Measurements from ENCODE around the gene PSMB1.
"Not testable (repeated sequence)": the region's sequence is repeated elsewhere in the genome, so short reads cannot be mapped to it uniquely, and the experiment has no call there.

Gene PSMB1

DNA sequence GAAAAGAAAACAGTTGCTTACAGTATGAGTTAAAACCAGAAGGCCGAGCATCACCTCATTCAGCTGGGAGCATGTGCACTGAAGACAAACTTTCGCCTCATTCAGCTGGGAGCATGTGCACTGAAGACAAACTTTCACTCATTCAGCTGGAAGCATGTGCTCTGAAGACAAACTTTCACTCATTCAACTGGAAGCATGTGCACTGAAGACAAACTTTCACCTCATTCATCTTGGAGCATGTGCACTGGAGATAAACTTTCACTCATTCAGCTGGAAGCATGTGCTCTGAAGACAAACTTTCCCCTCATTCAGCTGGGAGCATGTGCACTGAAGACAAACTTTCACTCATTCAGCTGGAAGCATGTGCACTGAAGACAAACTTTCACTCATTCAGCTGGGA, 45.4 kb downstream of the PSMB1 start:
- H2BK5ac ChIP-seq (ENCODE audit: low read depth, low read length, poor library complexity, severe bottlenecking); H3K9me3 ChIP-seq (ENCODE audit: control insufficient read depth, low read length); H4K91ac ChIP-seq (ENCODE audit: low read length); H3K36me3 ChIP-seq (ENCODE audit: control insufficient read depth in 1 of 2, insufficient read depth in 2 of 2, low read depth in 1 of 2, low read length in 2 of 2); H3K79me1 ChIP-seq (replicated peaks; ENCODE audit: low read length, poor library complexity, severe bottlenecking); H4K8ac ChIP-seq (ENCODE audit: low read length); H3K4me3 ChIP-seq (ENCODE audit: insufficient read depth in 1 of 2, low read depth in 1 of 2, low read length in 2 of 2); H3K27ac ChIP-seq (ENCODE audit: low read length, poor library complexity, severe bottlenecking); H3K14ac ChIP-seq (ENCODE audit: low read length in 2 of 2); H3K4ac ChIP-seq (ENCODE audit: low read depth in 1 of 2, low read length in 2 of 2); H2BK12ac ChIP-seq (ENCODE audit: low read length in 2 of 2); H2BK120ac ChIP-seq (ENCODE audit: low read depth, low read length); H3K9ac ChIP-seq (ENCODE audit: low read length); H2AFZ ChIP-seq (ENCODE audit: low read depth, low read length); DNase-seq; H3K4me1 ChIP-seq (ENCODE audit: control insufficient read depth, insufficient read depth, low read depth, low read length); H3K4me2 ChIP-seq (ENCODE audit: low read length, poor library complexity, severe bottlenecking); H3K18ac ChIP-seq (ENCODE audit: low read depth in 1 of 2, low read length in 2 of 2); H2AK5ac ChIP-seq (ENCODE audit: low read length, severe bottlenecking); H2BK15ac ChIP-seq (ENCODE audit: low read depth, poor library complexity, severe bottlenecking); H3K23ac ChIP-seq (ENCODE audit: low read length in 2 of 2): not testable (repeated sequence)
- peaks cover 7 to 19% of the 10 kb centered on the region in 2 experiments for H3K27me3 ChIP-seq (ENCODE audit: control insufficient read depth in 1 of 2, insufficient read depth in 1 of 2, low read length in 2 of 2)
- WGBS, result 94% methylated on average over 2 of the region's 2 CpGs

DNA sequence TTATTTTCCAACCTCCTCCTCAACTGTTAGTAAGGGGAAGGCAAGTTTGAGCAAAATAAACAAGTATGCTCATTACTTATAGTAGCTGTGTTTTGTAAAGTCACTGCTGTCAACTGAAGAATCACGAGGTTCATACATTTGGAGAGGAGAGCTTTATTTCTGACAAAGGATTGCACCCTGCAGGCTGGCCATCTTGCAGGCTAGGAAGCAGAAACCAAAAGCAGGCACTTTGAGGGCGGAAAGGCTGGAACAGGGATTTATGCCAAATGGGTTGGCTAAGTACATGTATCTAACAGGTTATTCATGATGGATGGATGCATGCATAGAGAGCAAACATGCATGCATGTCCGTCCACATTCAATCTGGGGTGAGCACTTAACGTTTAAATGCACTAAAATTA, 46.7 kb downstream of the PSMB1 start:
- Histone ChIP-seq H3K79me1 (replicated peaks; ENCODE audit: low read length, poor library complexity, severe bottlenecking) (no peaks in the 10 kb centered on the region), H3K14ac (ENCODE audit: low read length in 2 of 2) (no peak overlapping the region), H3K27ac (ENCODE audit: low read length, poor library complexity, severe bottlenecking) (no peak overlapping the region), H3K4me2 (ENCODE audit: low read length, poor library complexity, severe bottlenecking) (no peak overlapping the region), H3K9ac (ENCODE audit: low read length) (no peak overlapping the region), H3K18ac (ENCODE audit: low read depth in 1 of 2, low read length in 2 of 2) (no peak overlapping the region), H4K91ac (ENCODE audit: low read length) (no peak overlapping the region), H3K9me3 (ENCODE audit: control insufficient read depth, low read length) (peaks cover 19% of the 10 kb centered on the region), H2AFZ (ENCODE audit: low read depth, low read length) (no peak overlapping the region), H2BK120ac (ENCODE audit: low read depth, low read length) (no peak overlapping the region), H2BK5ac (ENCODE audit: low read depth, low read length, poor library complexity, severe bottlenecking) (no peak overlapping the region), H2BK15ac (ENCODE audit: low read depth, poor library complexity, severe bottlenecking) (no peak overlapping the region), H3K23ac (ENCODE audit: low read length in 2 of 2) (no peak overlapping the region), H4K8ac (ENCODE audit: low read length) (no peak overlapping the region), H2AK5ac (ENCODE audit: low read length, severe bottlenecking) (no peak overlapping the region), H3K36me3 (ENCODE audit: control insufficient read depth in 1 of 2, insufficient read depth in 2 of 2, low read depth in 1 of 2, low read length in 2 of 2) (no peaks in the 10 kb centered on the region), H3K4me1 (ENCODE audit: control insufficient read depth, insufficient read depth, low read depth, low read length) (peaks cover 3% of the 10 kb centered on the region), H3K27me3 (ENCODE audit: control insufficient read depth in 1 of 2, insufficient read depth in 1 of 2, low read length in 2 of 2) (peaks cover 14 to 26% of the 10 kb centered on the region in 2 experiments), H3K4me3 (ENCODE audit: insufficient read depth in 1 of 2, low read depth in 1 of 2, low read length in 2 of 2) (no peak overlapping the region), H3K4ac (ENCODE audit: low read depth in 1 of 2, low read length in 2 of 2) (no peak overlapping the region), H2BK12ac (ENCODE audit: low read length in 2 of 2) (no peak overlapping the region)
- DNase-seq, result no peak
- 72% methylated on average over 4 of the region's 4 CpGs for WGBS

DNA sequence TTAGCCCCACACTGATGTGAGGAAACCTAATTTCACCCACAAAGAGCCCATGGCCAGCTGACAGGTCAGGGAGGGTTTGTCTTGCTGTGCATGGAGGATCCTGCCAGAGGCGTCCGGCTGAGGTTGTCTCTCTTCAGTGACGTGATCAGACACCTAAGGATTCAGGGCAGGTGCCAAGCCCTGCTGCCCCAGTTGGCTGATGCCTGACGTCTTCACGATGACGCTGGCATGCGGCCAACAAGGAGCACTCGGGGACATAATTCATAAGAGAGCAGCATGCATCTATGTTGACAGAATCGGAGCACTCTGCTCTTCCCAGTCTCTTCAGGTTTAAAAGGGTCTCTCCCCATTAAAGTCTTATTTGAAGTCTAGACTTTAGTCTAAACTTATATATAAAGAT, 47.8 kb downstream of the PSMB1 start:
- Histone ChIP-seq H3K23ac (ENCODE audit: low read length in 2 of 2) (no peak overlapping the region), H3K79me1 (replicated peaks; ENCODE audit: low read length, poor library complexity, severe bottlenecking) (no peaks in the 10 kb centered on the region), H3K36me3 (ENCODE audit: control insufficient read depth in 1 of 2, insufficient read depth in 2 of 2, low read depth in 1 of 2, low read length in 2 of 2) (no peaks in the 10 kb centered on the region), H3K4me2 (ENCODE audit: low read length, poor library complexity, severe bottlenecking) (no peak overlapping the region), H2BK15ac (ENCODE audit: low read depth, poor library complexity, severe bottlenecking) (no peak overlapping the region), H4K91ac (ENCODE audit: low read length) (no peak overlapping the region), H3K4me1 (ENCODE audit: control insufficient read depth, insufficient read depth, low read depth, low read length) (no peaks in the 10 kb centered on the region), H2BK12ac (ENCODE audit: low read length in 2 of 2) (no peak overlapping the region), H3K4me3 (ENCODE audit: insufficient read depth in 1 of 2, low read depth in 1 of 2, low read length in 2 of 2) (no peak overlapping the region), H3K9me3 (ENCODE audit: control insufficient read depth, low read length) (peaks cover 31% of the 10 kb centered on the region), H3K14ac (ENCODE audit: low read length in 2 of 2) (no peak overlapping the region), H4K8ac (ENCODE audit: low read length) (no peak overlapping the region), H3K27me3 (ENCODE audit: control insufficient read depth in 1 of 2, insufficient read depth in 1 of 2, low read length in 2 of 2) (peaks cover 14 to 30% of the 10 kb centered on the region in 2 experiments), H2AFZ (ENCODE audit: low read depth, low read length) (no peak overlapping the region), H3K18ac (ENCODE audit: low read depth in 1 of 2, low read length in 2 of 2) (no peak overlapping the region), H3K9ac (ENCODE audit: low read length) (no peak overlapping the region), H2BK5ac (ENCODE audit: low read depth, low read length, poor library complexity, severe bottlenecking) (no peak overlapping the region), H2BK120ac (ENCODE audit: low read depth, low read length) (no peak overlapping the region), H2AK5ac (ENCODE audit: low read length, severe bottlenecking) (no peak overlapping the region), H3K27ac (ENCODE audit: low read length, poor library complexity, severe bottlenecking) (no peak overlapping the region), H3K4ac (ENCODE audit: low read depth in 1 of 2, low read length in 2 of 2) (no peak overlapping the region)
- 80% methylated on average over 9 of the region's 9 CpGs for WGBS
- no peak for DNase-seq

GRCh38 chr6:170504479-170504878, 48.6 kb downstream of the PSMB1 start:
- Histone ChIP-seq H2BK5ac (ENCODE audit: low read depth, low read length, poor library complexity, severe bottlenecking) (no peak overlapping the region), H3K4me3 (ENCODE audit: insufficient read depth in 1 of 2, low read depth in 1 of 2, low read length in 2 of 2) (no peak overlapping the region), H2AK5ac (ENCODE audit: low read length, severe bottlenecking) (no peak overlapping the region), H4K91ac (ENCODE audit: low read length) (no peak overlapping the region), H3K18ac (ENCODE audit: low read depth in 1 of 2, low read length in 2 of 2) (no peak overlapping the region), H3K4me1 (ENCODE audit: control insufficient read depth, insufficient read depth, low read depth, low read length) (no peaks in the 10 kb centered on the region), H3K79me1 (replicated peaks; ENCODE audit: low read length, poor library complexity, severe bottlenecking) (no peaks in the 10 kb centered on the region), H2AFZ (ENCODE audit: low read depth, low read length) (no peak overlapping the region), H2BK12ac (ENCODE audit: low read length in 2 of 2) (no peak overlapping the region), H4K8ac (ENCODE audit: low read length) (no peak overlapping the region), H3K9ac (ENCODE audit: low read length) (no peak overlapping the region), H3K4me2 (ENCODE audit: low read length, poor library complexity, severe bottlenecking) (no peak overlapping the region), H3K14ac (ENCODE audit: low read length in 2 of 2) (no peak overlapping the region), H3K23ac (ENCODE audit: low read length in 2 of 2) (no peak overlapping the region), H2BK15ac (ENCODE audit: low read depth, poor library complexity, severe bottlenecking) (no peak overlapping the region), H3K4ac (ENCODE audit: low read depth in 1 of 2, low read length in 2 of 2) (no peak overlapping the region), H3K27ac (ENCODE audit: low read length, poor library complexity, severe bottlenecking) (no peak overlapping the region), H3K9me3 (ENCODE audit: control insufficient read depth, low read length) (peaks cover 32% of the 10 kb centered on the region), H3K27me3 (ENCODE audit: control insufficient read depth in 1 of 2, insufficient read depth in 1 of 2, low read length in 2 of 2) (peaks cover 14 to 24% of the 10 kb centered on the region in 2 experiments), H2BK120ac (ENCODE audit: low read depth, low read length) (no peak overlapping the region), H3K36me3 (ENCODE audit: control insufficient read depth in 1 of 2, insufficient read depth in 2 of 2, low read depth in 1 of 2, low read length in 2 of 2) (no peaks in the 10 kb centered on the region)
- no peak for DNase-seq
- 87% methylated on average over 4 of the region's 4 CpGs for WGBS
